Liver (tissue), 9 donors: ENCODE data around the gene DOK6. TPM values are rescaled to one million over a fixed set of nuclear protein-coding genes. Genes with fewer than 3 reads are reported as not detected.

ENCODE experiments used
- DNase-seq: peaks from one replicate; pipeline ENCODE4 v3.0.0-alpha.2; 2017; ENCODE audit warnings: low spot score
- H3K27ac ChIP-seq, 2 donors: one replicate each; pipeline ENCODE4 v1.7.0; 2013; ENCODE audit warnings: inconsistent platforms in 2 of 2, low read length in 2 of 2, control low read depth in 1 of 2, low read depth in 1 of 2, mild to moderate bottlenecking in 1 of 2
- H3K27me3 ChIP-seq, 4 donors: one replicate each; pipeline versions ENCODE4 v1.6.1 to v1.7.0; 2013; ENCODE audit warnings: low read length in 3 of 4, inconsistent platforms in 1 of 4, mild to moderate bottlenecking in 1 of 4, moderate library complexity in 1 of 4; ENCODE audit not compliant: control insufficient read depth in 4 of 4, insufficient read depth in 4 of 4
- H3K36me3 ChIP-seq, 4 donors: one replicate each; pipeline versions ENCODE4 v1.6.1 to v1.7.0; 2013; ENCODE audit warnings: low read length in 3 of 4, mild to moderate bottlenecking in 3 of 4, low read depth in 1 of 4, moderate library complexity in 1 of 4; ENCODE audit not compliant: control insufficient read depth in 4 of 4, insufficient read depth in 3 of 4
- H3K4me1 ChIP-seq, 4 donors: one replicate each; pipeline versions ENCODE4 v1.6.1 to v1.7.0; 2013; ENCODE audit warnings: low read length in 3 of 4, mild to moderate bottlenecking in 3 of 4, moderate library complexity in 1 of 4; ENCODE audit not compliant: control insufficient read depth in 4 of 4, insufficient read depth in 4 of 4
- H3K4me3 ChIP-seq, 3 donors: one replicate each; pipeline versions ENCODE4 v1.6.1 to v1.7.0; 2013; ENCODE audit warnings: low read length in 3 of 3, control low read depth in 1 of 3, low read depth in 1 of 3, mild to moderate bottlenecking in 1 of 3
- H3K9ac ChIP-seq, 2 donors: one replicate each; pipeline ENCODE4 v1.7.0; 2013; ENCODE audit warnings: low read length in 2 of 2, mild to moderate bottlenecking in 2 of 2, moderate library complexity in 2 of 2, control low read depth in 1 of 2, low read depth in 1 of 2
- H3K9me3 ChIP-seq, 4 donors: one replicate each; pipeline versions ENCODE4 v1.6.1 to v1.7.0; 2013; ENCODE audit warnings: low read length in 3 of 4; ENCODE audit not compliant: control insufficient read depth in 4 of 4
- EGR1 ChIP-seq, 2 donors: IDR thresholded peaks; 2 replicates each; pipeline ENCODE4 v1.6.1; 2016 to 2018; ENCODE audit warnings: antibody characterized with exemption in 2 of 2, low read depth in 2 of 2
- FOXA1 ChIP-seq: IDR thresholded peaks from 2 replicates; pipeline ENCODE4 v1.6.1; 2016; ENCODE audit warnings: antibody characterized with exemption
- FOXA2 ChIP-seq: IDR thresholded peaks from 2 replicates; pipeline ENCODE4 v1.6.1; 2016; ENCODE audit warnings: antibody characterized with exemption
- GABPA ChIP-seq, 2 donors: IDR thresholded peaks in 1 of 2; conservative IDR thresholded peaks in 1 of 2; 2 replicates each; pipeline ENCODE4 v1.6.1; 2016; ENCODE audit warnings: antibody characterized with exemption in 2 of 2, mild to moderate bottlenecking in 1 of 2, moderate library complexity in 1 of 2
- HNF4A ChIP-seq, 2 donors: conservative IDR thresholded peaks; 2 replicates each; pipeline ENCODE4 v1.6.1; 2016; ENCODE audit warnings: antibody characterized with exemption in 2 of 2, mild to moderate bottlenecking in 2 of 2
- HNF4G ChIP-seq: IDR thresholded peaks from 2 replicates; pipeline ENCODE4 v1.6.1; 2016; ENCODE audit warnings: antibody characterized with exemption
- JUND ChIP-seq, 2 donors: IDR thresholded peaks; 2 replicates each; pipeline ENCODE4 v1.6.1; 2016; ENCODE audit warnings: antibody characterized with exemption in 2 of 2
- NR2F2 ChIP-seq: IDR thresholded peaks from 2 replicates; pipeline ENCODE4 v1.6.1; 2016; ENCODE audit warnings: antibody characterized with exemption
- RAD21 ChIP-seq, 2 donors: IDR thresholded peaks; 2 replicates each; pipeline ENCODE4 v1.6.1; 2016; ENCODE audit warnings: antibody characterized with exemption in 2 of 2, mild to moderate bottlenecking in 2 of 2
- RXRA ChIP-seq, 2 donors: IDR thresholded peaks; 2 replicates each; pipeline ENCODE4 v1.6.1; 2017 to 2018; ENCODE audit warnings: antibody characterized with exemption in 2 of 2, mild to moderate bottlenecking in 1 of 2
- SP1 ChIP-seq: IDR thresholded peaks from 2 replicates; pipeline ENCODE4 v1.6.1; 2018; ENCODE audit warnings: antibody characterized with exemption, mild to moderate bottlenecking
- TAF1 ChIP-seq: conservative IDR thresholded peaks from 2 replicates; pipeline ENCODE4 v1.6.1; 2016; ENCODE audit warnings: antibody characterized with exemption, mild to moderate bottlenecking
- YY1 ChIP-seq: IDR thresholded peaks from 2 replicates; pipeline ENCODE4 v1.6.1; 2016; ENCODE audit warnings: antibody characterized with exemption, mild to moderate bottlenecking
- WGBS: extraction: QIAGEN DNeasy Blood & Tissue Kit; methylation state at CpG from one replicate; pipeline ENCODE4 v1.1.7; 2013; 5-methylcytosine and 5-hydroxymethylcytosine counted together
- polyA plus RNA-seq, 2 donors: library from polyadenylated mRNA; stranded (reverse) in 1 of 2; unstranded in 1 of 2; fragments of 200-250 nt in 1 of 2; fragments of >200 nt in 1 of 2; fragmentation: Nextera tagmentation in 1 of 2; extraction: Ambion mirVana in 1 of 2; gene quantifications; one replicate each; pipeline versions ENCODE4 v1.2.1 to v1.2.3, GENCODE V29; 2013 to 2015
- total RNA-seq, 2 donors: library from RNA; depleted of rRNA; stranded (reverse); fragments of >200 nt; gene quantifications; one replicate each; pipeline ENCODE4 v1.2.3, GENCODE V29; 2014
- TF ChIP-seq, protein P1 (sequence below): IDR thresholded peaks from 2 replicates; pipeline ENCODE4 v1.6.1; 2016; ENCODE audit warnings: antibody characterized with exemption
- TF ChIP-seq, protein P2 (sequence below): fragments of 150-350 bp; IDR thresholded peaks from 2 replicates; pipeline ENCODE4 v1.5.1; 2017; ENCODE audit warnings: improper control_type of control experiment, low read depth, low read length; ENCODE audit not compliant: missing input control
- TF ChIP-seq, protein P3 (sequence below): IDR thresholded peaks from 2 replicates; pipeline ENCODE4 v1.6.1; 2016; ENCODE audit warnings: antibody characterized with exemption
- TF ChIP-seq, protein P4 (sequence below): IDR thresholded peaks from 2 replicates; pipeline ENCODE4 v1.6.1; 2016; ENCODE audit warnings: antibody characterized with exemption, mild to moderate bottlenecking
- TF ChIP-seq, protein P5 (sequence below): IDR thresholded peaks from 2 replicates; pipeline ENCODE4 v1.6.1; 2016; ENCODE audit warnings: antibody characterized with exemption
- donor health status: healthy.
- donor health status: healthy.
- donor health status: healthy.
- donor health status: healthy.
- donor health status: healthy.

Gene DOK6
- total and polyA plus RNA-seq, 4 donors: 0.08 to 1.1 (median 0.67) TPM

DNA sequence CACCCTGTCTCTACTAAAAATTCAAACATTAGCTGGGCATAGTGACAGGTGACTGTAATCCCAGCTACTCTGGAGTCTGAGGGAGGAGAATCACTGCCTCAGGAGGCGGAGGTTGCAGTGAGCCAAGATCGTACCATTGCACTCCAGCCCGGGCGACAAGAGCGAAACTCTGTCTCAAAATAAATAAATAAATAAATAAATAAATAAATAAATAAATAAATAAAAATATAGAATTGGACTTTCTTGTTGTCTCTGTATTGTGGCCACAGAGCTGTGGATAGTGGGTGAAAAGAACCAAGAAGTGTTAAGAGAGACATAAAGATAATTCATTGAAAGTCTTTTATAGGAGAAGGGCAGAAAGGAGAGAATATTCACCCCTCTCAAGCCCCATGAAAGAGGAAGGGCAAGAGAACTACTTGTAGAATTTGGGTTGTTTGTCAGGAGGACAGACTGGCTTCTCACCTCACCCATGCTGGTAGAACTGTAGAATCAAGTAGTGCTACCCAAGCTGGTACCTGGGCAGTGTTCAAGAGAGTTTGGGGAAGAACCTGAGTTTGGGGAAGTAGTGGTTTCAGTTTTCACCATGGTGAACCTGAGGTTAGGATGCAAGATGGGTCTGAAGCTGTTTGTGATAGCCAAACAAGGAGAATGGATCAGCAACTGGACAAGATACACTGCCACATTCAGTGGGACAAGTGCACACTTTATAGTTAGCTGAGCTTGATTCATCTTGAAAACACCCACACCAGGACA lies 290.5 kb downstream of the DOK6 start:
- H3K4me3 ChIP-seq: no peak overlapping the region
- H3K36me3 ChIP-seq: no peaks in the 10 kb centered on the region
- H3K9me3 ChIP-seq: no peaks in the 10 kb centered on the region
- no peaks in the 10 kb centered on the region for H3K4me1 ChIP-seq
- H3K27ac ChIP-seq: no peak overlapping the region
- no peak for DNase-seq
- 97% methylated on average over 5 of the region's 5 CpGs for WGBS
- H3K27me3 ChIP-seq: no peaks in the 10 kb centered on the region
- H3K9ac ChIP-seq: no peak overlapping the region
- TF ChIP-seq NR2F2: no peak
- TF ChIP-seq, protein P1, sequence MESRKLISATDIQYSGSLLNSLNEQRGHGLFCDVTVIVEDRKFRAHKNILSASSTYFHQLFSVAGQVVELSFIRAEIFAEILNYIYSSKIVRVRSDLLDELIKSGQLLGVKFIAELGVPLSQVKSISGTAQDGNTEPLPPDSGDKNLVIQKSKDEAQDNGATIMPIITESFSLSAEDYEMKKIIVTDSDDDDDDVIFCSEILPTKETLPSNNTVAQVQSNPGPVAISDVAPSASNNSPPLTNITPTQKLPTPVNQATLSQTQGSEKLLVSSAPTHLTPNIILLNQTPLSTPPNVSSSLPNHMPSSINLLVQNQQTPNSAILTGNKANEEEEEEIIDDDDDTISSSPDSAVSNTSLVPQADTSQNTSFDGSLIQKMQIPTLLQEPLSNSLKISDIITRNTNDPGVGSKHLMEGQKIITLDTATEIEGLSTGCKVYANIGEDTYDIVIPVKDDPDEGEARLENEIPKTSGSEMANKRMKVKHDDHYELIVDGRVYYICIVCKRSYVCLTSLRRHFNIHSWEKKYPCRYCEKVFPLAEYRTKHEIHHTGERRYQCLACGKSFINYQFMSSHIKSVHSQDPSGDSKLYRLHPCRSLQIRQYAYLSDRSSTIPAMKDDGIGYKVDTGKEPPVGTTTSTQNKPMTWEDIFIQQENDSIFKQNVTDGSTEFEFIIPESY: no peak
- TF ChIP-seq FOXA2: no peak
- no peak for TF ChIP-seq RXRA (IDR thresholded peaks at IDR 0.05)
- TF ChIP-seq RAD21 (IDR thresholded peaks at IDR 0.05): no peak
- no peak for TF ChIP-seq GABPA (IDR thresholded peaks at IDR 0.05 in 1 of 2, conservative IDR thresholded peaks at IDR 0.05 in 1 of 2)
- TF ChIP-seq, protein P2, sequence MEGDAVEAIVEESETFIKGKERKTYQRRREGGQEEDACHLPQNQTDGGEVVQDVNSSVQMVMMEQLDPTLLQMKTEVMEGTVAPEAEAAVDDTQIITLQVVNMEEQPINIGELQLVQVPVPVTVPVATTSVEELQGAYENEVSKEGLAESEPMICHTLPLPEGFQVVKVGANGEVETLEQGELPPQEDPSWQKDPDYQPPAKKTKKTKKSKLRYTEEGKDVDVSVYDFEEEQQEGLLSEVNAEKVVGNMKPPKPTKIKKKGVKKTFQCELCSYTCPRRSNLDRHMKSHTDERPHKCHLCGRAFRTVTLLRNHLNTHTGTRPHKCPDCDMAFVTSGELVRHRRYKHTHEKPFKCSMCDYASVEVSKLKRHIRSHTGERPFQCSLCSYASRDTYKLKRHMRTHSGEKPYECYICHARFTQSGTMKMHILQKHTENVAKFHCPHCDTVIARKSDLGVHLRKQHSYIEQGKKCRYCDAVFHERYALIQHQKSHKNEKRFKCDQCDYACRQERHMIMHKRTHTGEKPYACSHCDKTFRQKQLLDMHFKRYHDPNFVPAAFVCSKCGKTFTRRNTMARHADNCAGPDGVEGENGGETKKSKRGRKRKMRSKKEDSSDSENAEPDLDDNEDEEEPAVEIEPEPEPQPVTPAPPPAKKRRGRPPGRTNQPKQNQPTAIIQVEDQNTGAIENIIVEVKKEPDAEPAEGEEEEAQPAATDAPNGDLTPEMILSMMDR: no peak

DNA sequence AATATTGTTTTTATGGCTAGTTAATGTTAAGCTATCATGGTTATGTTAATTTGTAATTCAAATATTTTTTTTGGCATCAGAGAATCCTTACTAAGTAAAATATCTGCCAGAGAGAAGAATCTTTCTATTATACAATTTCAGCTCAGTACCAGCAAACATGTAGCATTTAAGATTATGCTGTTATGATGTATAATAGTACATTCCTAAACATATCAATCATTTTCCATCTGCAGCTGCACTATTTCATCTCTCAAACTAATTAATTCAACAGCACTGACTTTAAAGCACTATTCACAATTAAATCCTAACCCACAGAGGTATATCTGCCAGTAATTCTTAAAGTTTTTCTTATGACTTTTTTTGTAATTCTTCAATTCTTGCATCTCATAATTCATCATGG lies 296.4 kb downstream of the DOK6 start:
- no peak overlapping the region for H3K9ac ChIP-seq

More for the DNA sequence above, 296.4 kb downstream of the DOK6 start:
- Histone ChIP-seq H3K27me3 (no peaks in the 10 kb centered on the region), H3K36me3 (no peaks in the 10 kb centered on the region), H3K9me3 (no peaks in the 10 kb centered on the region), H3K4me3 (no peak overlapping the region), H3K4me1 (no peaks in the 10 kb centered on the region), H3K27ac (no peak overlapping the region)
- no peak for DNase-seq
- TF ChIP-seq, protein P1: no peak
- TF ChIP-seq GABPA (IDR thresholded peaks at IDR 0.05 in 1 of 2, conservative IDR thresholded peaks at IDR 0.05 in 1 of 2) (no peak), SP1 (no peak), JUND (IDR thresholded peaks at IDR 0.05) (no peak), TAF1 (no peak), YY1 (no peak), NR2F2 (no peak), RAD21 (IDR thresholded peaks at IDR 0.05) (no peak), FOXA1 (no peak), FOXA2 (no peak), HNF4A (conservative IDR thresholded peaks at IDR 0.05) (no peak), RXRA (IDR thresholded peaks at IDR 0.05) (no peak), HNF4G (no peak), EGR1 (IDR thresholded peaks at IDR 0.05; ENCODE audit: low read depth in 2 of 2) (no peak)
- TF ChIP-seq, protein P3, sequence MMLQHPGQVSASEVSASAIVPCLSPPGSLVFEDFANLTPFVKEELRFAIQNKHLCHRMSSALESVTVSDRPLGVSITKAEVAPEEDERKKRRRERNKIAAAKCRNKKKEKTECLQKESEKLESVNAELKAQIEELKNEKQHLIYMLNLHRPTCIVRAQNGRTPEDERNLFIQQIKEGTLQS: no peak
- TF ChIP-seq, protein P2: no peak
- TF ChIP-seq, protein P4, sequence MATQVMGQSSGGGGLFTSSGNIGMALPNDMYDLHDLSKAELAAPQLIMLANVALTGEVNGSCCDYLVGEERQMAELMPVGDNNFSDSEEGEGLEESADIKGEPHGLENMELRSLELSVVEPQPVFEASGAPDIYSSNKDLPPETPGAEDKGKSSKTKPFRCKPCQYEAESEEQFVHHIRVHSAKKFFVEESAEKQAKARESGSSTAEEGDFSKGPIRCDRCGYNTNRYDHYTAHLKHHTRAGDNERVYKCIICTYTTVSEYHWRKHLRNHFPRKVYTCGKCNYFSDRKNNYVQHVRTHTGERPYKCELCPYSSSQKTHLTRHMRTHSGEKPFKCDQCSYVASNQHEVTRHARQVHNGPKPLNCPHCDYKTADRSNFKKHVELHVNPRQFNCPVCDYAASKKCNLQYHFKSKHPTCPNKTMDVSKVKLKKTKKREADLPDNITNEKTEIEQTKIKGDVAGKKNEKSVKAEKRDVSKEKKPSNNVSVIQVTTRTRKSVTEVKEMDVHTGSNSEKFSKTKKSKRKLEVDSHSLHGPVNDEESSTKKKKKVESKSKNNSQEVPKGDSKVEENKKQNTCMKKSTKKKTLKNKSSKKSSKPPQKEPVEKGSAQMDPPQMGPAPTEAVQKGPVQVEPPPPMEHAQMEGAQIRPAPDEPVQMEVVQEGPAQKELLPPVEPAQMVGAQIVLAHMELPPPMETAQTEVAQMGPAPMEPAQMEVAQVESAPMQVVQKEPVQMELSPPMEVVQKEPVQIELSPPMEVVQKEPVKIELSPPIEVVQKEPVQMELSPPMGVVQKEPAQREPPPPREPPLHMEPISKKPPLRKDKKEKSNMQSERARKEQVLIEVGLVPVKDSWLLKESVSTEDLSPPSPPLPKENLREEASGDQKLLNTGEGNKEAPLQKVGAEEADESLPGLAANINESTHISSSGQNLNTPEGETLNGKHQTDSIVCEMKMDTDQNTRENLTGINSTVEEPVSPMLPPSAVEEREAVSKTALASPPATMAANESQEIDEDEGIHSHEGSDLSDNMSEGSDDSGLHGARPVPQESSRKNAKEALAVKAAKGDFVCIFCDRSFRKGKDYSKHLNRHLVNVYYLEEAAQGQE: no peak
- TF ChIP-seq, protein P5, sequence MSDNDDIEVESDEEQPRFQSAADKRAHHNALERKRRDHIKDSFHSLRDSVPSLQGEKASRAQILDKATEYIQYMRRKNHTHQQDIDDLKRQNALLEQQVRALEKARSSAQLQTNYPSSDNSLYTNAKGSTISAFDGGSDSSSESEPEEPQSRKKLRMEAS: no peak
